HG02870 (cell line): ENCODE results near the gene ARHGAP35.
"Not testable (repeated sequence)": the region's sequence is repeated elsewhere in the genome, so short reads cannot be mapped to it uniquely, and the experiment has no call there.

ENCODE experiments used
- ATAC-seq: cut with Tn5 transposase; IDR thresholded peaks from one replicate; pipeline ENCODE4 v1.9.1; 2021; ENCODE audit warnings: mild to moderate bottlenecking, moderate library complexity; ENCODE audit not compliant: unreplicated experiment

Gene ARHGAP35

GRCh38 chr19:46842791-46843190 is 18.0 kb upstream of the ARHGAP35 start:
- no peak for ATAC-seq

GRCh38 chr19:46844067-46844489 is 16.7 kb upstream of the ARHGAP35 start:
- no peak for ATAC-seq

DNA sequence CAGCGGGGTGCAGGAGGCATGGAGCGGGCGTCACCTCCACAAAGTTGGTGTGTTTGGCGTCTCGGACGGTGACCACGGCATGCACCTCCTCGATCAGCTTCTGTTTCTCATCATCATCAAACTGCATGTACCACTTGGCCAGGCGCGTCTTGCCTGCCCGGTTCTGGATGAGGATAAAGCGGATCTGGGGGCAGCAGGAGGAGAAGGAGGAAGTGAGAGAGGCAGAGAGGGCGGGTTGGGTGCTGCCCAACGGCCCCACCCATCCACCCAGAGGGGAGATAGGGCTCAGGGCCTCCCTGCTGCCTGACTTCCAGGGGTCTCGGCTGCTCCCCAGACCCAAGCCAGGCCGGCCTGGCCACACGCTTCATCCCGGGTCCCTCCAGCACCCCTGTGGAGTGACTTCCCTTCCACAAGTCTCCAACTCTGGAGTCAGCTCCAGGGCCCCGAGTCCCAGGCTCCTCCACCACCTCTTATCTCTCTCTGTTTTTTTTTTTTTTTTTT is 14.8 kb upstream of the ARHGAP35 start:
- no peak for ATAC-seq

DNA sequence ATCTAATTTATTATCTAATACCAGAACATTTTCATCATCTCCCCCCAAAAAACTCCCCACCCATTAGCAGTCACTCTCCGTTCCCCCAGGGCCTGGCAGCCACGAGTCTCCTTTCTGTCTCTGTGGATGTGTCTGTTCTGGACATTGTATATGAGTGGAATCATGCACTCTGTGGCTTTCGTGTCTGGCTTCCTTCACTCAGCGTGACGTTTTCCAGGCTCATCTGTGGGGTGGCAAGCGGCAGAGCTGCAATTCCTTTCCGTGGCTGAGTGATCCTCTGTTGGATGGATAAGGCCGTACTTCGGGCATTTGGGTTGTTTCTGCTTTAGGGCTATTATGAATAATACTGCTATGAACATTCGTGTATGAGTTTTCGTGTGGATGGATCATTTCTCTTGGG is 13.3 kb upstream of the ARHGAP35 start:
- no peak for ATAC-seq

DNA sequence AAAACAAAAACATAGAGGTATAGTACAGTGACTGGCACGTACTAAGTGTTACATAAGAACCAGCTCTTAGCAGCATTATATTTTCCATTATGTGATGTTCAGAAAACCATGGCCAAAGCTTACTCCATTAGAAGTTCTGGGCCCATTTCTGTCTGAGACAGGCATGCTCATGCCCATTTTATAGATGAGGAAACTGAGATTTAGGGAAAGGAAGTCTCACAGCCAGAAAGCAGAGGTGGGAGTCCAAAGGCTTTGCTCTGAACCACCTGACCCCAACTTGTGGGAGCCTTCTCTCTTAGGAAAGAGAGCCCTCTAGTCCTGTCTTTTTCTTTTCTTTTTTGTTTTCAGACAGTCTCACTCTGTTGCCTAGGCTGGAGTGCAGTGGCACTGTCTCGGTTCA is 12.4 kb upstream of the ARHGAP35 start:
- ATAC-seq = no peak

GRCh38 chr19:46849610-46850009 is 11.2 kb upstream of the ARHGAP35 start:
- ATAC-seq = no peak

DNA sequence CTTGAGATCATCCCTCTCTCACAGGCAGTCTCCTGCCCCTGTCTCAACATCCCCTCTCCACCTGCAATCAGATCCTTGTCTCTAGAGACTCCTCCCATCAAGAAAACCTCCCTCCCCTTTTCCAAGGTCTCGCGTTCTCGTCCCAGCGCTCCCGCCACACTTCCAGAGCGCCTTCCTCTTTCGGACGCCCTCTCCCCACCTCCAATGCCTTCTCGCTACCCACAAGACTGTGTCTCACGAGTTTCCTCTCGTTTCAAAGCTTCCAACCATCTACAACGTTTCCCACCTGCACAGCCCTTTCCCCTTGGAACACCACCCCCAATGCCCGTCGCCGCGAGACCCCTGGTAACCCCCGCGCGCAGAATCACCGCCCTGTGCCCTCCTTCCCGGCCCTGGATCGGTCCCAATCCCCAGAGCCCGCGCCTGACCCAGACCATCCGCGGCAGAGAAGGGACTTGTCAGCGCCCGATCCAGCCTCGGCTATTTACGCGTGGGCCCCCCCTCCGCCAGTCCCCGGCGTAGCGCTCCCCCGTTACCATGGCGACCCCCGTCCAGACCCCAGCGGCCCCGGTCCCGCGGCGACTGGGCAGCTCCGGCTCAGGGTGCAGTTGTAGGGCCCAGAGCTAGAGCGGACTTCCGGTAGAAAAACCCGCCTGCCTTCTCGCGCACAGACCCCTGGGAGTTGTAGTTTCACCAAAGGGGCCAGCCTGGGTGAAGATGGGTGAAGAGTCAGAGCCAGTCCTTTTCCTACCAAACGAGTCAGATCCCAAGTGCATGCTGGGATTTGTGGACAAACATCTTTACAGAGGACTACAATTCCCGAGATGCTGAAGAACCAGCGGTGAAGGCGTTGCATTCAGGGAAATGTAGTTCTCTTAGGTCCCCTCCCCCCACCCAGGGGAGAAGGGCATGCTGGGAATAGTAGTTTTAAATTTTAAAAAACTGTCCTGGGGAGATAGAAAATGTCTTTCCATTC is 10.3 kb upstream of the ARHGAP35 start, which contains the start of gene AP2S1:
TSS of gene AP2S1 (minus strand) at position 619 of the 976 bp plus-strand sequence. CDS start at position 539, 80 bp downstream.
- ATAC-seq = peak; percentile 95

- ATAC-seq = no peak
These were observed 8.0 kb upstream of the ARHGAP35 start for GRCh38 chr19:46852830-46853229.

DNA sequence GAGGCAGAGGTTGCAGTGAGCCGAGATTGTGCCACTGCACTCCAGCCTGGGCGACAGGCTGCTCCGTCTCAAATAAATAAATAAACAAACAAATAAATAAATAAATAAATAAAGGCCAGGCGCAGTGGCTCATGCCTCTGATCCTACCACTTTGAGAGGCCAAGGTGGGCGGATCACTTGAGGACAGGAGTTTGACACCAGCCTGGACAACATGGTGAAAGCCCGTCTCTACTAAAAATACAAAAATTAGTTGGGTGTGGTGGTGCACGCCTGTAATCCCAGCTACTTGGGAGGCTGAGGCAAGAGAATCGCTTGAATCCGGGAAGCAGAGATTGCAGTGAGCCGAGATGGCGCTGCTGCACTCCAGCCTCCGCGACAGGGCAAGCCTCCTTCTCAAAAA is 6.1 kb upstream of the ARHGAP35 start:
- not testable (repeated sequence) for ATAC-seq

DNA sequence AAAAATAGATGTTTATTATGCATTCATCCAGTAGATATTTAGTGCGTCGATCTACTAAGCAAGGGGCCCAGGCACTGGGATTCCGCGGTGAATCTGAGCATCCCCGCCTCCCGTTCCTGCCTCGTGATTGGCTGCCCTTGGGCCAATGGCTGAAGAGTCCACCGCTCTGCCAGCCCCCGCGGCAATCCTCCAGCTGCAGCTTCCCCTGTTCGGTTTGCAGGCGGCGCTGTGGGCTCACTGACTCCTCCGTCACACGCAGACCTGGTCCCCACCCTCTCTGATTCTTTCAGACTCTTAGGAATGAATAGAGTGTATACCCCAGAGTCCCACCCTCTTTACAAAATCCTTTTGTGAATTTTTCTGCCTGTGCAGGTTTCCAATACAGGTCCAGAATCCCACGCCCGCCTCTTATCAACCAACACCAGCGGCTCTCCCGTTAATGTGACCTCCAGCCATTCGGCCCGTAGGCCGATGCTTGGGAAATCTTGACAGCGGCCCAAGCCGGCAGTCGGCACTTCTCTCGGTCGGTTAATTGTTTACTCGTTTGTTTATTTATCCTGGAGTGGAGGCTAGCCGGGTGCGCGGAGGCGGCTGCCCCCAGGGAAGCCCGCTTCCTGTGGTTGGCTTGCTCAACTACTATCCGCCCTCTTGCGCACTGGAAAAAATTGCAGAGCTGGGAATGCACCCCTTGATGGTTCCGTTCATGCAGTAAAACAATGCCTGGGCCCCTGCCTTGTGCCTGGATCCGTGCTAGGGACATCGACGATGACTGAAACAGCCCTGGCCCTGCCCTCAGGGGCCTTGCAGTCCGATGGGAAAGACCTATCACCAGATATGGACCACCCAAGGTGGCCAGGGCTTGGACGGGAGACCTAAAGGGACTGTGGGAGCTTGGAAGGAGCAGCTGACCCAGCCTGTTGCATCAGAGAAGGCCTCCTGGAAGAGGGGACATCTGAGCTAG is 4.5 kb upstream of the ARHGAP35 start:
- ATAC-seq = peak; percentile 49

DNA sequence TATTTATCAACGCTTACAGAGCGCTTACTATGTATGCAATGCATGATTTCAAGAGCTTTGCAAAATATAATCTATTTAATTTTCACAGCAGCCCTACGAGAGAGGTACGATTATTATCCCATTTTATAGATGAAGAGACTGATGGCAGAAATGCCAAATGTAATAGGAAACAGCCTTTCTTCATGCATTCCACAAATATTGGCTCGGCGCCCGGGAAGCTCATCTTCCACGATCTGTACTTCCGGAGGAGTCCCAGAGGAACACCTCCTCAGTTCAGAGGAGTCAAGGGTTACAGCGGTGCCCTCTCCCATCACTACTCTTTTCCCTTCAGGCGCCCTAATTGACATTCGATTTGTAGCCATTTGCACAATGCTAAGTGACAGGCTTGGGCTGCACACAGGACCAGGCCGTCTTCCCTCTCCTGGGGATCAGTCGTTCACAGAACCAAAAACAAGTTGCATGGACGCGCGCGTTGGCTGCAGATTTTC is 1.1 kb upstream of the ARHGAP35 start:
- ATAC-seq = no peak

DNA sequence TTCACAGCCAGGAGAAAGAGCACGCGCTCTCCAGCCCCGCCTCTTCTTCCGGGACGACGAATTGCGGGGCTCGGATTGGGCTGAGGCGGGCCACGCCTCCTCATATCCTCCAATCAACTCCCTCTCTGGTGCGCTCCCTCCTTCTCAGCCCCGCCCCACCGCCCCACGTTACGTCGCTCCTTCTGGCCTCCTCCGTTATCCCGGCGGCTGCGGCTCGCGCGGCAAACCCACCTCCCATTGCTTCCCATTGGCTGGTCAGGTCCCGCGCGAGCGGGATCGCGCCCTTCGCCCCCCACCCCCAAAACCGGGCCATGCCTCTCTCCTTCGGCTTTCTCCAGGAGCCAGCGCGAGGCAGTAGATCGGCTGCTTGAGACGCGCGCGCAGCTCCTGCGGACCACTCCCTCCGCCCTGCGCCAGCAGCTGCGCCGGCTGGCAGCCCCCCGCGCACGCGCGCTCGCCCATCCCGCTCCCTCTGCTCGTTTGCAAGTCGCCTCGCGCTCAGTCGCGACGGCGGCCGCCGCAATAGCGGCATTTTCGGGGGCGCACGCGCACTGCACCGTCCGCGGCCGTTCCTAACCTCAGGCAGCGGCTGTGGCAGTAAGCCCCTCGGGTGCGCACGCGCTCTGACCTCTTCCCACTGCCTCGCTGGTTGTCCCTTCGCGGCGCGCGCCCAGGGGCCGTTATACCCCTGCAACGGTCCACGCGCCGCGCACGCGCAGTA is 512 bp upstream of the ARHGAP35 start:
- ATAC-seq = peak; percentile 64

GRCh38 chr19:46861691-46862502 is 1.1 kb downstream of the ARHGAP35 start:
- no peak for ATAC-seq

- ATAC-seq = no peak
These were observed 1.7 kb downstream of the ARHGAP35 start for GRCh38 chr19:46862503-46862834.

DNA sequence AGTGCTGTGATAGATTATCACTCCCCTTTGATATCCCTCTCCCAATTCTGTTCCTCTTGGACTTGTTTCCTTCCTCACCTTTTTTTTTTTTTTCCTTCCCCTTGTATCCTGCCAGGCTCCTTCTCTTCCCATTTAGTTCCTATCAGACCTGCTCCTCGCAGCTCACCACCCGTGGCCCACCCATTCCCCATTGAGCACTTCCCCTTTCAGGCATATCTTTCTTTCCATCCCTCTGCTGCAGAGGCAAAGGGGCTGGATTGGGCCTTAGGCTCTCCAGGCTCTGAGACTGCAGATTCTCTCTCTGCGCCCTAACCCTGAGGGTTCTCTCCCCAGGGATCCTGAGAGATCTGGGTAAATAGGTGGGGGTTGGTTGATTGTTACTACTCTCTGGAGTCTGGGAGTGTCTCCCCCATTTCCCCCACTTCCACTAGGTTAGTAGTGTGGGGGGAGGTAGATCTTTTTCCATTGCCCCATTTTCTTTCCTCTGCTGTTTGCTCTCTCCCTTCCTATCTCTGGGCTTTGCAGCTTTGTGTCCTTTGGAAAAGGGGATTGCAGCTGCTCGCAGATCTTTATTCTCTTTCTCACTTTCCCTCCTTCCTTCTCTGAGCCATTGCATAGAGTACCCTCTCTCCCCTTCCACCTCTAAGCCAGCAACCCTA is 2.3 kb downstream of the ARHGAP35 start:
- no peak for ATAC-seq

DNA sequence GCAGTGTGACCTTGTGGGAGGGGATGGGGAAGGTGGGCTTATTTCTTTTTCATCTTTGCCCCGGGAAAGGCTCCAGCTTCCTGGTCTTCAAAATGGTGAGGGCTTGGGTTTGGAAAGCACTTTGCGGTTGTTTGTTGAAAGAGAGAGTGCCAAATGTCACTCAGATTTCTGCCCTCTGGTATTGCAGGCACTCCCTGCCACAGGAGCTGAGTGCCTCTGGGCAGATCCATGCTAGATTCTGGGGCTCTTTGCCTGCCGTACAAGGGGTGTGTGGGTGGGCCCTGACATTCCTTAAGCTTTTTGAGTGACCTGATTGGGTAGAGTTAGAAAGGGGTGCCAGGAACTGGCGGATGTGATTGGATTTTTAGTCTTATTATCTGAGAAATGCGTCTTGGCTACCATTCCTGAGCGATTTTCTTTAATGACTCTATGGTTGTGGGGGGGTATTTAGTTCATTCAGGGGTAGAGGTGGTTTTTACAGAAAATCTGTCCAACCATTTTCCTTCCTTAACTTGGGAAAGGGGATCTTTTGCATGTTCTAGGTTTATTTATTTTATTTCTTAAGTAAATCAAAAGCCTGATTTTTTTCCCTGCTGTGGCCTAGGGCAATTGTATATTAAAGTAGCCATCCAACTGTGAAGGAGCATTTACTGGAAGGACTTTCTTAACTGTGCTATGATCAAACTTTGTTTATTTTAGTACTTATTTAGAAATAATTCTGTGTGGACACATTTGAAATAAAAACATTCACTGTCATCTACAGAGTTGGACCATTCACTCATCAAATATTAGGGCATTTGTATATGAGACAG is 3.2 kb downstream of the ARHGAP35 start:
- no peak for ATAC-seq

- no peak for ATAC-seq
These were observed 5.8 kb downstream of the ARHGAP35 start for GRCh38 chr19:46866407-46867136.

DNA sequence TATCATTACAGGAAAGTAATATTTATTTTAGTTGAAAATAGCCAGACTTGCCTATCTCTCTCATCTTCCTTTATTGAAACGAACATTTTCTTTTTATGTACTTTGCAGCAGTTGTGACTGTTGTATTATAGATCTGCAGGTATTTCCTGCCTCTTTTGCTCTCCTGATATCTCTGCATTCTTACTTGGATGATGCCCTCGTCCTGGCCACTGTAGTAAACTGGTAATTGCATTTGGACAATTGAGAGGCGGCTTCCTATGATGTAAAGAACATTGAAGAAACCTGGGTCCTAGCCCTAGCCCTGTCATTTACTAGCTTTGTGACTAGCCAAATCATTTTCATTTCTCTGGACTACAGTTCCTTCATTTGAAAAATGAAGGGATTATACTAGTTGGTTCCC is 6.4 kb downstream of the ARHGAP35 start:
- ATAC-seq = no peak
